ENCODE measurements around the gene EVPL. TPM values are rescaled to one million over a fixed set of nuclear protein-coding genes. Genes with fewer than 3 reads are reported as not detected.

The EVPL gene
- total and polyA plus RNA-seq, 2 experiments from 2014 or later, result 0.47 to 1.3 TPM

- Histone ChIP-seq H3K4me1 (ENCODE audit: insufficient read depth) (peaks cover 39% of the 10 kb centered on the region), H2AFZ (peak overlapping the region; percentile 23; the same call in 1 of the 2 replicates)
- peak overlapping the region; percentile 61 for H3K4me3 Mint-ChIP-seq
Observed at GRCh38 chr17:75983501-75984181, 43.5 kb downstream of the EVPL start.

More at GRCh38 chr17:75983501-75984181, 43.5 kb downstream of the EVPL start:
- Histone ChIP-seq H3K9me2 (ENCODE audit: insufficient read depth) (no peaks in the 10 kb centered on the region), H4K20me1 (replicated peaks; ENCODE audit: insufficient read depth) (no peaks in the 10 kb centered on the region), H3F3A (replicated peaks; ENCODE audit: low read depth) (peaks cover 19% of the 10 kb centered on the region), H3K27me3 (ENCODE audit: insufficient read depth) (no peaks in the 10 kb centered on the region), H3K79me2 (replicated peaks; ENCODE audit: insufficient read depth) (peaks cover 35% of the 10 kb centered on the region), H3K27ac (ENCODE audit: low read depth) (peak overlapping the region; percentile 95), H3K36me3 (ENCODE audit: insufficient read depth) (no peaks in the 10 kb centered on the region), H3K4me3 (peak overlapping the region; percentile 36), H3K4me2 (peak overlapping the region; percentile 48)
- Mint-ChIP-seq H3K9me3 (no peaks in the 10 kb centered on the region), H3K36me3 (ENCODE audit: low read depth) (peaks cover 6% of the 10 kb centered on the region; the same call in 2 of the 3 replicates), H3K27ac (peak overlapping the region; percentile 94), H3K27me3 (ENCODE audit: insufficient read depth, low read depth, poor library complexity) (peaks cover 16% of the 10 kb centered on the region), H3K4me1 (peaks cover 37% of the 10 kb centered on the region)
- TF ChIP-seq ZNF114 (CRISPR knock-in tag; IDR thresholded peaks at IDR 0.05) (no peak), CREB1 (CRISPR knock-in tag; IDR thresholded peaks at IDR 0.05; ENCODE audit: low read depth) (no peak), ZNF331 (CRISPR knock-in tag; IDR thresholded peaks at IDR 0.05; ENCODE audit: low read depth) (no peak), EZH2 (IDR thresholded peaks at IDR 0.05; ENCODE audit: low read depth, unreplicated experiment) (no peak), STAT1 (IDR thresholded peaks at IDR 0.05; ENCODE audit: unreplicated experiment) (no peak), REST (IDR thresholded peaks at IDR 0.05; ENCODE audit: unreplicated experiment) (no peak), ZNF462 (CRISPR knock-in tag; IDR thresholded peaks at IDR 0.05) (no peak), NANOG (IDR thresholded peaks at IDR 0.05; ENCODE audit: borderline replicate concordance) (no peak), JUNB (IDR thresholded peaks at IDR 0.05; ENCODE audit: unreplicated experiment) (no peak), ETS1 (IDR thresholded peaks at IDR 0.05) (no peak), EZH2phosphoT487 (IDR thresholded peaks at IDR 0.05; ENCODE audit: unreplicated experiment) (no peak), CTCF (conservative IDR thresholded peaks at IDR 0.05; ENCODE audit: low read depth in 2 of 2) (no peak), POLR2AphosphoS5 (IDR thresholded peaks at IDR 0.05; ENCODE audit: low read depth) (no peak)
- DNase-seq (ENCODE audit: low spot score) (peak; percentile 71), ATAC-seq (peak; percentile 25)

All from GM23338 (cell line).